Caki2 (cell line): ENCODE measurements around the gene PRC1. TPM values are rescaled to one million over a fixed set of nuclear protein-coding genes. Genes with fewer than 3 reads are reported as not detected.
A peak's percentile ranks its signal among the peaks of the same experiment; 100 is the strongest.
"Not testable (repeated sequence)": the region's sequence is repeated elsewhere in the genome, so short reads cannot be mapped to it uniquely, and the experiment has no call there.

ENCODE experiments used
- DNase-seq: peaks from one replicate; pipeline ENCODE4 v3.0.0-alpha.2; 2015; ENCODE audit warnings: low read depth
- in situ Hi-C: cut with HindIII; loops from 2 replicates; pipeline ENCODE4 v1.10.0; 2016; ENCODE audit warnings: low sequenced_read_pairs, low pct_unique_long_range_greater_than_20kb, mixed read lengths
- total RNA-seq: library from RNA; depleted of rRNA; stranded (reverse); fragments of >200 nt; shearing (Covaris generic); gene quantifications from 2 replicates; pipeline ENCODE4 v1.2.3, GENCODE V29; 2014; ENCODE audit warnings: low replicate concordance

The PRC1 gene
- total RNA-seq, 1 experiment from 2014 or later: 164 TPM

- DNase-seq: no peak
- in situ Hi-C loops: no loop called here
These were observed 49.2 kb downstream of the PRC1 start for GRCh38 chr15:90945091-90945490.

- in situ Hi-C loops: no loop called here
- DNase-seq: no peak
These were observed 51.8 kb downstream of the PRC1 start for GRCh38 chr15:90942354-90943120.

- DNase-seq: no peak
- in situ Hi-C loops: no loop called here
These were observed 53.3 kb downstream of the PRC1 start for GRCh38 chr15:90941038-90941437.

GRCh38 chr15:90939756-90940155, 54.6 kb downstream of the PRC1 start:
- in situ Hi-C loops: no loop called here
- no peak for DNase-seq

- no peak for DNase-seq
- in situ Hi-C loops: no loop called here
These were observed 56.1 kb downstream of the PRC1 start for GRCh38 chr15:90938261-90938660.

- no peak for DNase-seq
- in situ Hi-C loops: no loop called here
These were observed 57.5 kb downstream of the PRC1 start for GRCh38 chr15:90936823-90937222.

- peak; percentile 83 for DNase-seq
- in situ Hi-C loops: no loop called here
These were observed 59.2 kb downstream of the PRC1 start, which contains the start of gene UNC45A for GRCh38 chr15:90934949-90935751. TSS of gene UNC45A (plus strand) at chr15:90935285. CDS start at chr15:90935325, 40 bp downstream.

GRCh38 chr15:90934256-90934948, 59.9 kb downstream of the PRC1 start:
- in situ Hi-C loops: no loop called here

GRCh38 chr15:90933301-90933700, 61.0 kb downstream of the PRC1 start:
- in situ Hi-C loops: no loop called here
- no peak for DNase-seq

More at GRCh38 chr15:90934256-90934948, 59.9 kb downstream of the PRC1 start:
- DNase-seq: peak; percentile 71

- DNase-seq: no peak
- in situ Hi-C loops: no loop called here
These were observed 61.7 kb downstream of the PRC1 start for GRCh38 chr15:90932660-90932991.

GRCh38 chr15:90931828-90932659, 62.3 kb downstream of the PRC1 start, which contains the start of gene HDDC3:
TSS of gene HDDC3 (minus strand) at chr15:90932549. CDS start at chr15:90932540, 9 bp downstream.
- in situ Hi-C loops: no loop called here
- DNase-seq: peak; percentile 83

- in situ Hi-C loops: no loop called here
- no peak for DNase-seq
These were observed 62.8 kb downstream of the PRC1 start for GRCh38 chr15:90931575-90931827.

- in situ Hi-C loops: no loop called here
- no peak for DNase-seq
These were observed 63.3 kb downstream of the PRC1 start for GRCh38 chr15:90930861-90931574.

GRCh38 chr15:90929246-90930019, 64.9 kb downstream of the PRC1 start:
- no peak for DNase-seq
- in situ Hi-C loops: no loop called here

GRCh38 chr15:90928106-90928505, 66.2 kb downstream of the PRC1 start:
- DNase-seq, in situ Hi-C loops: not testable (repeated sequence)

- DNase-seq, in situ Hi-C loops: not testable (repeated sequence)
These were observed 67.6 kb downstream of the PRC1 start for GRCh38 chr15:90926766-90927165.

GRCh38 chr15:90924375-90924774, 70.0 kb downstream of the PRC1 start:
- in situ Hi-C loops: no loop called here

More at GRCh38 chr15:90924375-90924774, 70.0 kb downstream of the PRC1 start:
- DNase-seq: no peak
